PFSK-1 (cell line): Measurements from ENCODE around the gene BCL2L1.

Source experiments
- POLR2AphosphoS5 ChIP-seq: IDR thresholded peaks from 2 replicates; pipeline ENCODE4 v1.6.1; 2012; ENCODE audit warnings: low read depth, mild to moderate bottlenecking, control low read depth, low read length, moderate library complexity
- TAF1 ChIP-seq: IDR thresholded peaks from 2 replicates; pipeline ENCODE4 v1.6.1; 2012; ENCODE audit warnings: low read length, control low read depth, borderline replicate concordance; ENCODE audit not compliant: insufficient read depth

- TF ChIP-seq TAF1: no peak
- TF ChIP-seq POLR2AphosphoS5: no peak
These were observed 56.9 kb downstream of the BCL2L1 start for GRCh38 chr20:31665753-31666152.
